HFFc6 (cell line): ENCODE results near the gene PRMT7. TPM values are rescaled to one million over a fixed set of nuclear protein-coding genes. Genes with fewer than 3 reads are reported as not detected.

Experiments used
- DNase-seq: peaks from one replicate; pipeline ENCODE4 v3.0.0-alpha.2; 2018
- H3K27ac Mint-ChIP-seq: 2 replicates; pipeline ENCODE4 v1.8.0; 2020; ENCODE audit warnings: mild to moderate bottlenecking, mixed read lengths
- H3K27me3 Mint-ChIP-seq: 2 replicates; pipeline ENCODE4 v1.8.0; 2021; ENCODE audit warnings: mild to moderate bottlenecking, moderate library complexity, mixed read lengths; ENCODE audit not compliant: insufficient read depth
- H3K36me3 Mint-ChIP-seq: 2 replicates; pipeline ENCODE4 v1.8.0; 2021; ENCODE audit warnings: low read depth, mixed read lengths
- H3K4me1 Mint-ChIP-seq: 2 replicates; pipeline ENCODE4 v1.8.0; 2020; ENCODE audit warnings: low read depth, mixed read lengths
- H3K4me3 Mint-ChIP-seq: 2 replicates; pipeline ENCODE4 v1.8.0; 2020; ENCODE audit warnings: mild to moderate bottlenecking, moderate library complexity, mixed read lengths
- H3K9me3 Mint-ChIP-seq: 2 replicates; pipeline ENCODE4 v1.8.0; 2020; ENCODE audit warnings: mild to moderate bottlenecking, mixed read lengths
- CTCF ChIP-seq: fragments of 200-600 bp; sonication (generic); IDR thresholded peaks from 2 replicates; pipeline ENCODE4 v1.5.0; 2021; ENCODE audit warnings: antibody characterized with exemption, mild to moderate bottlenecking
- total RNA-seq, 6 experiments: library from RNA; stranded (reverse); fragmentation: NEBNext Ultra II Directional; extraction: Animal tissue kit (Norgen Biotek cat#: 25700); gene quantifications; 2 replicates in 1 of 6; 3 replicates in 5 of 6; pipeline ENCODE4 v1.2.3, GENCODE V29; 2021

The PRMT7 gene
- total RNA-seq, 6 experiments from 2014 or later = 32.1 to 37.7 (median 36.4) TPM

- no peaks in the 10 kb centered on the region for H3K9me3 Mint-ChIP-seq
- no peak for TF ChIP-seq CTCF
- H3K27me3 Mint-ChIP-seq = no peaks in the 10 kb centered on the region; the same call in 1 of the 2 replicates
- H3K4me1 Mint-ChIP-seq = peaks cover 47% of the 10 kb centered on the region
- no peak overlapping the region for H3K4me3 Mint-ChIP-seq
- H3K36me3 Mint-ChIP-seq = no peaks in the 10 kb centered on the region
- H3K27ac Mint-ChIP-seq = no peak overlapping the region
- no peak for DNase-seq
These were observed 90.2 kb downstream of the PRMT7 start for GRCh38 chr16:68400924-68401460.

GRCh38 chr16:68401871-68402747 is 91.3 kb downstream of the PRMT7 start:
- Mint-ChIP-seq H3K4me1 (peaks cover 52% of the 10 kb centered on the region), H3K27me3 (no peaks in the 10 kb centered on the region; the same call in 1 of the 2 replicates), H3K36me3 (no peaks in the 10 kb centered on the region), H3K9me3 (no peaks in the 10 kb centered on the region), H3K4me3 (peak overlapping the region; percentile 16), H3K27ac (peak overlapping the region; percentile 82)
- peak; percentile 77 for DNase-seq
- TF ChIP-seq CTCF = no peak

- TF ChIP-seq CTCF = no peak
- H3K36me3 Mint-ChIP-seq = no peaks in the 10 kb centered on the region
- H3K27ac Mint-ChIP-seq = peak overlapping the region; percentile 82
- H3K4me1 Mint-ChIP-seq = peaks cover 48% of the 10 kb centered on the region
- DNase-seq = no peak
- H3K9me3 Mint-ChIP-seq = no peaks in the 10 kb centered on the region
- H3K4me3 Mint-ChIP-seq = 0 out of 2 replicates have a peak overlapping the region, but pooled peaks have one; percentile 16
- no peaks in the 10 kb centered on the region; the same call in 1 of the 2 replicates for H3K27me3 Mint-ChIP-seq
These were observed 91.9 kb downstream of the PRMT7 start for GRCh38 chr16:68402748-68403040.

- Mint-ChIP-seq H3K27me3 (no peaks in the 10 kb centered on the region; the same call in 1 of the 2 replicates), H3K4me1 (peaks cover 48% of the 10 kb centered on the region), H3K27ac (peak overlapping the region; percentile 8), H3K36me3 (no peaks in the 10 kb centered on the region), H3K4me3 (no peak overlapping the region), H3K9me3 (no peaks in the 10 kb centered on the region)
- TF ChIP-seq CTCF = no peak
- no peak for DNase-seq
These were observed 92.4 kb downstream of the PRMT7 start for GRCh38 chr16:68403177-68403576.

GRCh38 chr16:68403704-68404103 is 92.9 kb downstream of the PRMT7 start:
- Mint-ChIP-seq H3K36me3 (no peaks in the 10 kb centered on the region), H3K27ac (no peak overlapping the region), H3K4me1 (peaks cover 49% of the 10 kb centered on the region), H3K27me3 (no peaks in the 10 kb centered on the region; the same call in 1 of the 2 replicates), H3K9me3 (no peaks in the 10 kb centered on the region), H3K4me3 (no peak overlapping the region)
- no peak for DNase-seq
- no peak for TF ChIP-seq CTCF
